Stimulated activated naive CD4-positive, alpha-beta T cell treated with Interleukin-2 at 50 U/mL for 16 hours (primary cell): ENCODE measurements around the gene TMPRSS11D.

Experiments used
- DNase-seq: peaks from one replicate; lab custom pipeline; 2025; lab: John Stamatoyannopoulos, UW

Gene TMPRSS11D

DNA sequence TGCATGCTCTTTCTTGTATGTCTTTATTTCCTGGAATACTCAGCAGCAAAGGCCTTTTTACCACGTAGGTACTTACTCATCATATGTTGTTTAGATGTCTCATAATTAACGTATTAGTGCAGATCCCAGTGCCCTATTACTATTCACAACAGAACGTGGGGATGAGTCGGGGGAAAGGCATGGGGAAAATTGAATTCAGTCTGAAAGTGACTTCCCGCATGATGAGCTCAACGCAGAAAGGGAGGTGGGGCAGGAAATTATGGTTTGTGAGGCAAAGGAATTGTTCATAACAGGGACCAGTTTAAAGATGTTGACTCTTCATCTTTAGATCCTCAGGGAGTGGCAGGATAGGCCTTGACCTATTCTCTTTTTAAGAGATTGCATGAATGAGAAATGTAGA, 2.0 kb upstream of the TMPRSS11D start:
- DNase-seq = no peak

DNA sequence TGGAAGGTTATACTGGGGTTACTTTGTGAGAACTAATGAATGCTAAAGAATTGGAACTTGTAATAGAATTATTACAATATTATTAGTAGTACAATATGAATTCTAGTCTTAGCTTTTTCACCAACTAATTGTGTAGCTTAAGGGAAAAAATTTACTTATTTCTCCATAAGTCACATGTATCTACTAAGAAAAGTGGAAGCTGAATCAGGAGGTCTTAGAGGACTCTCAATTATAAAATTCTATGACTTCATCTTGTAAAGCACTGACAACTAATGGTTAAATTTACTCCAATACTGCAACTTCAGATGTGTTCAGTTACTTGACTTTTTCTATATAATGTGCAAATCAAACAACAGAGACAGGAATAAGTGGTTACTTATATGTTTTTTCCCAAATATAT, 899 bp upstream of the TMPRSS11D start:
- DNase-seq = no peak

DNA sequence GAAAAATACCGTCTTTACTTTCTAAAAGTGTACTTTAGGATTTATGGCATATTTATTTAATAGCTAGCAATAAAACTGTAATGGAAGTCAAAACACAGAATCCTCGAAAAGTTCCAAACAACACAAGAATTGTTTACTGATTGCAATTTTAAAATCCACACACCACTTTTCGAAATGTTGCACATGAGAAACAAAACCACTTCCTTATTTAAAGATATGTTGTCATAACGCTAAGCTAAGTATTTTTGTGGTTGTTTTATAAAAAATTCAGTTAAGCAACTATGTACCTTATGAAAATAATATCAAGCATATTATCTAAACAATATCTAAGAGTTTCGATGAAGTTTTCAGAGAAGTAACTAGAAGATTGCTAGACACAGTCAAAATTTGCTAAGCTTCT, 344 bp downstream of the TMPRSS11D start:
- DNase-seq = no peak

DNA sequence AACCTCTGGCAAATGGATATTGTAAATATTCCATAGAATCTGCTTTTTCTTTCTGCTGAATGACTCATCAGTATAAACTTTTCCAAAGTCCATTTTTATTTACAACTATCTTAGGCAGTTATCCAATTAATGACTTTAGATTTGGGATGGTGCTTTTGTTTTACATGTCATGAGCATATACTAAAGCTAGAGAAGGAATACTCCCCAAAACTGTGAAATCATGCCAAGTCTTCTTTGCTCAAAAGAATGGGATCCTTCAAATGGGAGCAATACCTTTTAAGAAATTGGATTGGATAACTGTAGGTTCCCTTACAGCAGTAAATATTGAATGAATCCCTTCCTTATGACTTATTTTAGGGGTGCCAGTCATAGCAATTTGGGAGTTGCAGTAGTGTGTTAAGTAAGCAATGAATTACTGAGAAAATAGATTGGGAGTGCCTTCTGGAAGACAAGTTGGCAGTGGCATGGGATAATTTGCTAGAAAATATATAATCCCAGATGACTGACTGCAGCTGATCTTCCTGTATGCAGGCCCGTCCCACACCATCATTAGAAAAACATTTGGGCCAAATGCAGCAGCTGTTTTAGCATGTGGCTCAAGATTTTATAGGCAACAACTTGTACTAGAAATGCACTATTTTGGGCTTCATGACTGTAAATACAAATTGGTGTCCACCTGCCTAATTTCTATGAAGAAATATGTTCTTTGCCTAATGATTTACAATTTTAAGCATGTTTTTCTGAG, 2.8 kb downstream of the TMPRSS11D start:
- no peak for DNase-seq

DNA sequence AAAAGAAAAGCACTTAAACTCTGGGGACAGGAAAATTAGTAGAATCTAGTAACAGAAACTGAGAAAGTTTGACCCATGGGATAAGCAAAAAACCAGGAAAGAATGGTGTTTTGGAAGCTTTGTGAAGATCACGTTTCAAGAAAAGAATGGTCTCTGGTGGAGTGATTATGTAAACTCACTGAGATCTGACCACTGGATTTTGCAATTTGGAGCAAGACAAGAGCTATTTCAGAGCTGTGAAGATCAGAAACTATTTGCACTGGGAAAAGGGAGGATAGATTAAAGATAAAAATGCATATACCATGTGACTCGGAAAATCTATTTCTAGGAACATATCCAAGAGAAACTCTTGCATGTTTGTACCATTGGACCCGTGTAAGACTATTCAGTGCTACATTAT, 4.3 kb downstream of the TMPRSS11D start:
- DNase-seq = no peak

DNA sequence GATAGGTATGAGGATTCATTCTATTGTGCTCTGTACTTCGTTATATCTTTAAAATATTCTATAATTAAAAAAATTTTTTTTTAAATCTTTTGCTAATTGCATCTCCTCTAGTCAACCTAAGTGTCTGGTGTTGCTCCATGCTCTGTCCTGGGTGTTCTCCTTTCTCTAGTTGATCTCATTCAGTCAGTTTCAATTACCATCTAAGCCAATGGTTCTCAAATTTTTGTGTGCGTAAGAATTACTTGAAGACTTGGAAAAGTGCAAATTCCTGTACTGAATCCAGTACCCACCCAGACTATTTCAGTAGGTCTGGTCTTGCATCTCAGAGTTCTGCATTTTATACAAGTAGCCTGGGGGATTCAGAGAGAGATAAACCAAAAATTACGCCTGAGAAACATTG, 6.7 kb downstream of the TMPRSS11D start:
- no peak for DNase-seq

DNA sequence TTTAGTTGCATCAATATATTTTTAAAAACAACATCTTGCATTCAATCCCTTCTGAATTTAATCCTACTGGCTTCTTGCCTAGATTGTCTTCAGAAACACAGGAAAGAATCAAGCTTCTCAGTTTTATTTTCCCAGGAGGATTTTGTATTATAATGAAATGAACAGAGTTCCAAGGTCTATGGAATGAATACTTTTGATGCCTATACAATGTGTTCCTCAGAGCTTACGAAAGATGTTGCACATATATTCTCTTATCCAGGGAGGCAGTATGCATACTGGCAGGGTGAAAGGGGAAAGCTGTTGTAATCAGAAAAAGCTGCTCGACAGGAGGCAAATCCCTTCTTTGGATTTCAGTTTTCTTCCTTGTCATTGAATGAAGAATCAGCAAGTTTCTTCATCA, 8.8 kb downstream of the TMPRSS11D start:
- no peak for DNase-seq

DNA sequence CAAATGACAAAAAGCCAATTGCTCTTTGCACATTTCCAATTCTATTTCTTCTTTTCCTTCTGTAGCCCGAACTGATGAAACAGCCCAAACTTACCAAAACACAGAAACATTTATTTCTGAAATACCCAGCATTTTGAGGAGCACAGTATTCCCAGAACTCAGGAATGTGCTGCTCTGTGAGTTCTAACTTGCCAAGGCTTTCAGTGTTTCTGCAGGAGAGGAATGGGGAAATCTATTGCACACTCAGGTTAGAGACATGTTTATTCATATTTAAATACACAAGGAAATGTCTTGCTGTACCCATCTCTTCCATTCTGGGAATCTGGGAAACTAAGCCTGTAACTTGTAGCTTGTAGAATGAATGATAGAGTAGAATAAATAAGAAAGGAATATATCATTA, 10.7 kb downstream of the TMPRSS11D start:
- DNase-seq = no peak

DNA sequence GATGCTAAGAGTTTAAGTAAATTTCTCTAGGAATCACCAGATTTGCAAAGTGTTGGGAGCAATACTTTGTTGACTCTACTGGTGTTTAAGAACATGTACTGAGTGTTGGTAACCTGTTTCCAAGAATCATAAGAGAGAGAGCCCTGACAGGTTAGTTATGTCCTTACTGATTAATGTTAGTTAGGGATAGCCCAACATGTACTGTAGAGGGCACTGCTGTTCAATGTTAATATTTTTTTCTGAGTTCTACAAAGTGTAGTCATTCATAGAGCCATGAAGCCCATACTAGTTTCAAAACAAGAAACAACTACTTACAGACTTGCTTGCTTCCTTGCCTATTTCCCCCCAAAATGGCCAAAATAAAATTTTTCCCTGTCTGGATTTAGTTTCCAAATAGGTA, 11.9 kb downstream of the TMPRSS11D start:
- no peak for DNase-seq

DNA sequence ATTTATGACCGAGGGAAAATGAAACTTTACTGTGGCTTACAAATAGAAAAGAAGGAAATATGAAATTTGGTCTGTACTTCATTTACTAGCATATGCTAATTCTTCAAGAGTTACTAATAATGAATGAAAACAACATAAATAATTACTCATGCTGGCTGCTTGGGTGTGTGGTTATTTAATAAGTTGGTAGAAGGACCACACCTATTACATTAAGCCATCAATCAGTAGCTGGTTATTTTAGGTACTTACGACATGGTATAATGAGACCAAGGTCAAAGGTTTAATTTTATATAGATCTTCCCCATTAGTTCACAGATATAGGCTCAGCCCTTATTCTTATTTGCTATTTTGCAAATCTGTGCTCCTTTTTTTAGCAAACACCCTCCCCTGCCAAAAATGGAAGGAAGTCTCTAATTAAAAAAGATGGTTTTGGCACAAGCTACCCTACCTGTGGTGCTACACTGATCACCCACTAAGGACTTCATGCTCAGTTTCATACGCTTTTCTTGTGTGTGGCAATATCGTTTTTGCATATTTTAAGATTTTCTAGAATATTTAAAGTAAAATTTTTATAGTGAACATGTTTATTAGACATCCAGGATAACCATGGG, 14.1 kb downstream of the TMPRSS11D start:
- no peak for DNase-seq

DNA sequence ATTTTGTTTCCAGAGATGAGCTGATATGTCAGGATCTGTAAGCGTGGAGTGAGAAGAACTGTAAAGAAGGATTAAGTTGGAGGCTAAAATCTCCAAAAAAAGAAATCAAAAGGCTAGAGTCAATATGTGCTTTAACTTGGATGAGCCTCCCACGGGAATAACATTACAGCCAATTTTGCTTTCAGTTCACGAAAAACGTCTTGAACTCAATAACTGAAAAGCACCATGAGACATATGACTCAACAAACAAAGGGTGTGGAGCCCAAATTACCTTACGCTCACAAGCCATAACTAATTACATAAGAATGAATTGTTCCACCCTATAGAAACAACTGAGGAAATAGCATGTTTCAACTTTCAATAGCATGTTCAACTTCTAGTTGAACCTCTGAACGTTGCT, 22.3 kb downstream of the TMPRSS11D start:
- no peak for DNase-seq

DNA sequence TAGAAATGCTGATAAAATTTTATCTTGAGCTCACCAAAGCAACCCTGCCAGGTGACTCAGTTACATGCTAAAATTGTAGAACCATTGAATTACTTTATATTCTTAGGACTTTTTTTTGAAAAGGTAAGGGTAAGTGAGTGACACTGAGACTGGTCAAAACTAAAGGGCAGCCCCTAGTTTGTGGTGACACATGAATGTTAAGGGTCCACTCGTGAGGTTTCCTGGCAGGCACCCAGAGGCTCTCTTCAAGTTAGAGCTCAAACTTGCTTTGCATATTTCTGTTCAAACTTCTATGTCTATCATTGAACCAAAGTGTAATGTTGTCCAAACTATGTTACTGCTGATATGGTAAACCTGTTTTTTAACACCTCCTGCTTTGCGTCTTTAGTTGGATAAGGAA, 30.5 kb downstream of the TMPRSS11D start:
- DNase-seq = no peak

DNA sequence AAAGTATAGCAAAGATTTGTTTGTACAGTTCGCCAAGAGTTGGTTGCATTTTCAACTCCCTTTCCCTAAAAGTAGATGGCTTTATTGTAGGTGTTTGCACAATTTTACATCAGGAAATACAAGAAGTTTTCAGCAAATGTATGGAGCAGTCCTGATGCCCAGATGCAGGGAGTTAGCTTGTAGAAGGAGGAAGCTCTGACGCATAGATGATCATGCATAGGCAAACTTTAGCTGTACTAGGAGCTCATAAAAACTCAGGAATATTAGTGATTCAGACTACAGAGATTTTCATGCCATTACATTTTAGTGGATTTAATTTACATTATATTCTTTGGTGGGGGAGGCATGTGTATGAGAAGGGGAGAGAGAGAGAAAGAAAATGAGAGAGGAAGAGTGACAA, 62.9 kb downstream of the TMPRSS11D start:
- no peak for DNase-seq

DNA sequence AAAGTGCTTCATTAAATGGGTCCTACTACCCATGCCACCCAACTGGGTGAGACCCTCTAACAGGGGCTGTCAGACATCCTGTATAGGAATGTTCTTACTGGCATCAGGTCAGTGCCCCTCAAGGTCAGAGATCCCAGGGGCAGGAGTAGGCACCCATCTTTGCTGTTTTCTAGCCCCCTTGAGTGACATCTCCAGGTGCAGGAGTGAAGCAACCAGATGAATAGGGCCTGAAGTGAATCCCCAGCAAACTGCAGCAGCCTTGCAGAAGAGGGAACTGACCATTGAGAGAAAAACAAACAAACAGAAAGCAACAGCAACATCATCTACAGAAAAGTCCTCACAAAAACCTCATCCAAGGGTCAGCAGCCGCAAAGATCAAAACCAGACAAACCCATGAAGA, 73.8 kb downstream of the TMPRSS11D start:
- DNase-seq = no peak

DNA sequence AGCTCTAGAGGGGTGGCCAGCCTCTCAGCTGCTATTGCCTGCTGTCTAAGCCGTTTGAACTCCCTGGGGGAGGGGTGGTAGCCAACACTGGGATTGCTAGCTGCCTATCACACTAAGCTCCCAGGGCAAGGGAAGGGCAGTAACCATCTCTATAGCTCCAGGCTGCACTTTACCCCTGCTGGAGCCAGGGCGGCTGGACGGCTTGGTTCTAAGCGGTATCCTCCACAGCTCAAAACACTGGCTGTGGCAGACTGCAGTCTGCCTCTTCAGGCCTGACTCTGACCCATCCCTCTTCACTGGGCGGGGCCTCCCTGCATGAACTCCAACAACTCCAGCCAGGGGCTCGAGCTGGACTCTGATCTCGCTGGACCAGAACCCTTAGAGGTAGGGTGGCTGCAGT, 74.3 kb downstream of the TMPRSS11D start:
- no peak for DNase-seq

DNA sequence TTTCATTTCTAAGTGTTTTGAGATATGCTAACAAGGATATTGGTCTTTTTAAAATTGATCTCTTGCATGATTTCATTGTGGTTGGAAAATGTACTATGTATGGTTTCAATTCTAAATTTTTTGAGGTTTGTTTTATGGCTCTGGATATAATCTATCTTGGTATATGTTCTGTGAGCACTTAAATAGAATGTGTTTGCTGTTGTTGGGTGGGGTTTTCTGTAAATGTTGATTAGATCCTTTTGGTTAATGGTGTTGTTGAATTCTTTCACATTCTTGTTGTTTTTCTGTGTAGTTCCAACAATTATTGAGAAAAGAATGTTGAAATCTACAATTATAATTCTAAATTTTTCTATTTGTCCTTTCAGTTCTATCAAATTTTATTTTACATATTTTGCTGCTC, 87.0 kb downstream of the TMPRSS11D start:
- no peak for DNase-seq

DNA sequence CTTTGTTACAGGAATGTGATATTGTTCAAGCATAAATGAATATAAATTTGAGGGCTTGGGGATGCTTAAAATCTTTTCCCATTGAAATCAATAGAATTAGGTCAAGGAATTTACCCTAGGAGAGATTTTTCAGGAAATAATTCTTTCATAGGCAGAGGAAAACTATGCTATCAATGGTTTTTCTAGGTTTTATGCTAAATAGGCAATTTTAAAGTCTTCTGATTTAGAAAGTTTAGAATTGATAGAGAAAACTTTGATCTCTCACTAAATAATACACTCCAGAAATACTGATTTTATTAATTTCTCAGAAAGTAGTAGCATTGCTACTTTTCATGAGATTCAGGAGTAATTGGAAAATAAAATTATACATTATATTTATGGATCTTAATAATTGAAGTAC, 93.1 kb downstream of the TMPRSS11D start:
- no peak for DNase-seq

DNA sequence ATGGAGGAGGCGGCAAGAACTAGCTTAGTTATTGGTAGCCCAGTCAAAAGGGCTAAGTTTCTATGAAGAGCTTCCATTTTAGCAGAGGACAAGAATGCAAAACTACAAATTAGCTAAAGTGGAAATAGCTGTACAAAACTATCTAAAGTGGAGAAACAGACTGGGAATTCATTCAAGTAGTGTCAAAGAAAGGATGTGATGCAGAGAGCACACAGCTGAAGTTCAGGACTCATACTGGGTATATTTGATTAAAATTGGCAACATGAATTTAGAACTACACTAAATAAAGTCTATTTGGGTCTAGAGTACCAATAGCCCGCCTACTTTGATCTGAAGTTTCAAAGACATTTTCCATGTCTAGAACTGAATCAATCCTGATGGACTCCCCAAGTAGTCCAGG, 96.5 kb downstream of the TMPRSS11D start:
- no peak for DNase-seq

DNA sequence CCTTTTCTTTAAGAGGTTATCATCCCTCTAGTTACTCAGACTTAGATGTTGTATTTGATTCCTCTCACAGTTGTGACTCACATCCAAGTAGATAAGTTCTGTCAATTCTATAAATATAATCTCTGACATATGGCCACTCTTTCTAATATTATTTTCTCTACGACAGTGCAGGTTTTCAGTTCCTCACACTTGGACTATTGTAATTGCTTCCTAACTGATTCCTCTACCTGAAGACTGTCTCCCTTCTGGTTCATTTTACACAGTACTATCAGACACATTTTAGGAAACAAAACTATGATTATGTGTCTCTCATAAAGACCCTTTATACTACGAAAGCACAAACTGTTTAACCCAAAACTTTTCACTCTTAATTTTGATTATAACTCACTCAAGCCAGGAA, 98.3 kb downstream of the TMPRSS11D start:
- DNase-seq = no peak

DNA sequence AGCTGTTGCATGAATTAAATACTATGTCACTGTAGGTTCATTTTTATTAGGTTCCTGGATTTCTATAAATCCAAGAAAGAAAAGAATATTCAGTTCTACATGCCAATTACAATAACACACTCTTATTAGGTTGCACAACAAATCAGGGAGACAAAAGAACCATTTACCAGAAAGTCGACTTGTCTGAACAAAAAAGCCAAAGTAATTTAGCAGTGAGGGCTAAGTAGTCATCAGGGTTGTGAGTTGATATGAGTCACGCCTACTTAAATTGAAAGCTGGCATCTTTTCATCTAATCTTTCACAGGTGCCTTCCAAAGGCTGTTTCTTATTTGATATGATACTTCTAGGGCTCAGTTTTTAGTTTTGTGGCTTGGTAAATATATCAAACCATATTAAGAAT, 104.2 kb downstream of the TMPRSS11D start:
- DNase-seq = no peak

DNA sequence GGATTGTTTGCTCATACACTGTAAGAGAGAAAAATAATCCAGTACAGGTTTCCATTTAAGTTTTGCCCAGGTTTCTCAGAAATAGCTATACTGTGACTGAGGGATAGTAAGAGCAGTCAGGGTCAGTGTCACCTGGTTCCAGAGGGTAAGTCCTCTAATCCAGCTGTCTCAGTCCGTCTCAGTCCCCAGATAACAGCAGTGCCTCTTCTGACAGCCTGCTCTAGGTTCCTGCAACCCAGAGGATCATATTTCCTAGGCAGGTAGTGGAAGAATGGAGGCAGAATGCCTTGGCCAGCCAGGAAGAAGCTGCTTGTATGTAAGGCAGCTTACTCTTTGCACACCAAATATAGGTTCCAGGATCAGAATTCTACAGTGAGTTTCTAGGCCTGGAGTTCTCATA, 107.1 kb downstream of the TMPRSS11D start:
- DNase-seq = no peak
